Measurements from ENCODE around the gene MIAT.
"Not testable (repeated sequence)": the region's sequence is repeated elsewhere in the genome, so short reads cannot be mapped to it uniquely, and the experiment has no call there.

The MIAT gene

GRCh38 chr22:26656891-26657851 lies at the start of gene MIAT:
Gene MIAT, plus strand, starts transcription at chr22:26657588.
- no peak for FAIRE-seq
- no peak for DNase-seq (ENCODE audit: low spot score)

GRCh38 chr22:26608129-26608528 lies 49.3 kb upstream of the MIAT start:
- no peak for FAIRE-seq
- no peak for DNase-seq (ENCODE audit: low spot score)

GRCh38 chr22:26609287-26609686 lies 48.1 kb upstream of the MIAT start:
- DNase-seq (ENCODE audit: low spot score) (no peak), FAIRE-seq (no peak)

GRCh38 chr22:26610072-26610958 lies 47.1 kb upstream of the MIAT start:
- DNase-seq (ENCODE audit: low spot score): peak; percentile 86
- FAIRE-seq: peak; percentile 87

- FAIRE-seq: peak; percentile 72
- DNase-seq (ENCODE audit: low spot score): peak; percentile 89
These were observed 46.4 kb upstream of the MIAT start for GRCh38 chr22:26610996-26611395.

GRCh38 chr22:26612652-26613051 lies 44.7 kb upstream of the MIAT start:
- FAIRE-seq (no peak), DNase-seq (ENCODE audit: low spot score) (no peak)

- DNase-seq (ENCODE audit: low spot score); FAIRE-seq: not testable (repeated sequence)
These were observed 43.6 kb upstream of the MIAT start for GRCh38 chr22:26613753-26614152.

GRCh38 chr22:26614322-26614721 lies 43.1 kb upstream of the MIAT start:
- no peak for FAIRE-seq

GRCh38 chr22:26615149-26615548 lies 42.2 kb upstream of the MIAT start:
- DNase-seq (ENCODE audit: low spot score): no peak
- no peak for FAIRE-seq

More at GRCh38 chr22:26614322-26614721, 43.1 kb upstream of the MIAT start:
- DNase-seq (ENCODE audit: low spot score): no peak

- DNase-seq (ENCODE audit: low spot score) (no peak), FAIRE-seq (no peak)
These were observed 41.5 kb upstream of the MIAT start for GRCh38 chr22:26615830-26616435.

- FAIRE-seq: no peak
- no peak for DNase-seq (ENCODE audit: low spot score)
These were observed 40.7 kb upstream of the MIAT start for GRCh38 chr22:26616650-26617049.

GRCh38 chr22:26617271-26618199 lies 39.9 kb upstream of the MIAT start, which contains the start of gene CRYBB1:
Gene CRYBB1, minus strand, starts transcription at chr22:26618027. Its CDS starts 1,708 bp downstream, at chr22:26616319.
- DNase-seq (ENCODE audit: low spot score) (no peak), FAIRE-seq (no peak)

- FAIRE-seq (no peak), DNase-seq (ENCODE audit: low spot score) (no peak)
These were observed 38.9 kb upstream of the MIAT start for GRCh38 chr22:26618455-26618854.

- no peak for FAIRE-seq
- DNase-seq (ENCODE audit: low spot score): no peak
These were observed 37.9 kb upstream of the MIAT start for GRCh38 chr22:26619510-26619909.

GRCh38 chr22:26620197-26620596 lies 37.2 kb upstream of the MIAT start:
- FAIRE-seq (no peak), DNase-seq (ENCODE audit: low spot score) (no peak)

- DNase-seq (ENCODE audit: low spot score) (no peak), FAIRE-seq (no peak)
These were observed 35.7 kb upstream of the MIAT start, which contains the start of gene CRYBA4 for GRCh38 chr22:26621663-26622062. Gene CRYBA4, plus strand, starts transcription at chr22:26621963. Its CDS starts 634 bp downstream, at chr22:26622597.

- FAIRE-seq (no peak), DNase-seq (ENCODE audit: low spot score) (no peak)
These were observed 33.4 kb upstream of the MIAT start for GRCh38 chr22:26623984-26624383.

GRCh38 chr22:26624803-26625202 lies 32.6 kb upstream of the MIAT start:
- DNase-seq (ENCODE audit: low spot score) (no peak), FAIRE-seq (no peak)

GRCh38 chr22:26629988-26630761 lies 27.2 kb upstream of the MIAT start:
- DNase-seq (ENCODE audit: low spot score) (no peak), FAIRE-seq (no peak)
